GM23338 (cell line): Measurements from ENCODE around the gene WDR91. TPM values are rescaled to one million over a fixed set of nuclear protein-coding genes. Genes with fewer than 3 reads are reported as not detected.

ENCODE experiments used
- microRNA-seq: library from miRNA; unstranded; fragments of <30 nt; microRNA quantifications from one replicate; pipeline ENCODE4, GENCODE V29; 2017
- polyA plus RNA-seq: library from polyadenylated mRNA; unstranded; fragments of >200 nt; fragmentation: Nextera tagmentation; extraction: Ambion mirVana; gene quantifications from 2 replicates; pipeline ENCODE4 v1.2.1, GENCODE V29; 2016
- small RNA-seq: library from RNA; depleted of rRNA; stranded (forward); fragments of <200 nt; gene quantifications from one replicate; pipeline ENCODE3, GENCODE V24; 2014; ENCODE audit warnings: low replicate concordance
- total RNA-seq: library from RNA; depleted of rRNA; stranded (reverse); fragments of >200 nt; shearing (Covaris generic); gene quantifications from 2 replicates; pipeline ENCODE4 v1.2.3, GENCODE V29; 2014; rRNA removed

Gene WDR91
- total and polyA plus RNA-seq, 2 experiments from 2014 or later, result 5.8 to 32.6 TPM

Small RNAs within 50 kb of the gene (microRNA-seq; reads per million reads assigned to microRNA genes)
- not detected for gene MIR6509

Small RNAs within 50 kb of the gene (small RNA-seq; reads per million reads assigned to genes)
- not detected for gene MIR6509

Other genes starting within 250 kb of the WDR91 start
- 3.2 and 4.5 TPM in 2 replicates for gene AGBL3, start 225.0 kb downstream of the WDR91 start, total RNA-seq
- 5.6 and 5.9 TPM in 2 replicates for gene AGBL3, start 225.0 kb downstream of the WDR91 start, polyA plus RNA-seq
- gene TMEM140, start 63.5 kb downstream of the WDR91 start, total RNA-seq, result not detected in 2 replicates
- gene TMEM140, start 63.5 kb downstream of the WDR91 start, polyA plus RNA-seq, result 1.3 and 2.7 TPM in 2 replicates
- 57.2 and 70.6 TPM in 2 replicates for gene CYREN, start 40.8 kb downstream of the WDR91 start, total RNA-seq
- gene CYREN, start 40.8 kb downstream of the WDR91 start, polyA plus RNA-seq, result 21.6 and 22.7 TPM in 2 replicates
- gene STRA8, start 22.3 kb upstream of the WDR91 start, total RNA-seq, result not detected in 2 replicates
- gene STRA8, start 22.3 kb upstream of the WDR91 start, polyA plus RNA-seq, result not detected in 2 replicates